ENCODE measurements around the gene NEB. TPM values are rescaled to one million over a fixed set of nuclear protein-coding genes. Genes with fewer than 3 reads are reported as not detected.
"Not testable (repeated sequence)": the region's sequence is repeated elsewhere in the genome, so short reads cannot be mapped to it uniquely, and the experiment has no call there.

The NEB gene
- total RNA-seq, 1 donor from 2014 or later: 140 TPM

DNA sequence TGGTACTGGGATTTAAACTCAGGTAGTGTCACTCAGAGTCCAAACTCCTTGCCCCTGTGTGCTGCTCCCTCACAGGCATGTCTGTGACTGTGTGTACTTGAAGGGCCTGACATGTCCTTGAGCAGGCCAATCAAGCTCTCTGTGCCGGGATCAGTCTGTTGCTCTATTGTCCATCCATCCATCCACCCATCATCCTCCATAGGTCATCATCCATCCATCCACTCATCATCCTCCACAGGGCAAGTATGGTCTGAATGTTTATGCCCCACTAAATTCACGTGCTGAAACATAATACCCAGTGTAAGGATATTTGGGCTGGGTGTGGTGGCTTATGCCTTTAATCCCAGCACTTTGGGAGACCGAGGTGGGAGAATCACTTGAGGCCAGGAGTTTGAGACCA lies 24.5 kb upstream of the NEB start:
- no peak for DNase-seq (ENCODE audit: low spot score)

GRCh38 chr2:151757861-151758260 lies 23.6 kb upstream of the NEB start:
- DNase-seq (ENCODE audit: low spot score): no peak

DNA sequence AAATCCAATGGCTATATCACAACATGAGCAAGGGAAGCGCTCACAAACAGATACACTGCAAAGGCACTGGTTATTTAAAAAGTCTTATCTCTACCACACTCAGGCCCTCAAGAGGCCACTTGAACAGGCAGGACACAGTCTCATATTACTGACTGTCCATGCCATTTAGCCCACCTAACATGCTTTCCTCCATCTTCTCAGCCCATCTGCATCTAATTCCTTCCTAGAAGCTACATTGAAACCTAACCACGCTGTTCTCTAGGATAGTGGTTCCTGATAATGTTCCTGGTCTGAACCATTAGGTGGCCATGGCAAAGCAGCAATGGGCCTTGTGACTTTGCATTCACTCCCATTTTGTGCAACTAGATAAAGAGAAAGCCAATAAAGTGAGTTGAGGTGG lies 22.5 kb upstream of the NEB start:
- DNase-seq (ENCODE audit: low spot score): no peak

- DNase-seq (ENCODE audit: low spot score): no peak
Observed at GRCh38 chr2:151754253-151754897, 20.1 kb upstream of the NEB start.

- DNase-seq (ENCODE audit: low spot score): no peak
Observed at GRCh38 chr2:151753540-151753939, 19.3 kb upstream of the NEB start.

GRCh38 chr2:151745261-151745660 lies 11.0 kb upstream of the NEB start:
- not testable (repeated sequence) for DNase-seq (ENCODE audit: low spot score)

DNA sequence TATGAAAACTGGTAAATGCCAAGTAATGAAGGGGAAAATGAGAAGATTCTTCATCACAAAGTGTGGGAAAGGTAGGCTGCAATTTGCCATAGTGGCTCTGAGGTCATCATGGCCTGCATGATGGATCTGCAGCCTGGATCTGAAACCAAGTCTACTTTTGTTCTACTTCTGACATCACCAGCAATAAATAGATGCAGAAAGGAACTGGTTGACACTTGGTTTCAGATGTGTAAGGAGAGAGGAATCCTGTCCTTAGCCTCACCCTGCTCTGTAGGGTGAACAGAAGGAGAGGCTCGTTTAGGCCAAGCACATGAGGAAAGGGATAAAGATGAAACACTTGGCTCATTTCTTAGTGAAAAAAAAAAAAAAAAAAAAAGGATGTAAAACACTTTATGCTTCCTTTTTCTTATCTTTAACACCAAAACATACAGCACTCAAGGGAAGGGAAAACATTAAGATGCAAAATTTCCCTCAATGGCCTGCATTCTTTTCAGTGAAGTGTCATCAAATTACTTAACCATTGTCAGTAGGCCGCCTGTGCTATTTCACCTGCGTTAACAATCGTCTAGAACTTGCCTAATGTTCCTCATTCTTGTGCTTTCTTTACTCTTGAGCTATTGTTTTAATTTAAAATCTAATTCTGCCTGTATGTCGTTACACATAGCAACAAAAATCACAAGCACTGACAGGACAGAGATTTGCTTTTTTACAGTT lies 3.9 kb downstream of the NEB start:
- DNase-seq (ENCODE audit: low spot score): no peak

- DNase-seq (ENCODE audit: low spot score): no peak
Observed at GRCh38 chr2:151729837-151730236, 4.4 kb downstream of the NEB start.

DNA sequence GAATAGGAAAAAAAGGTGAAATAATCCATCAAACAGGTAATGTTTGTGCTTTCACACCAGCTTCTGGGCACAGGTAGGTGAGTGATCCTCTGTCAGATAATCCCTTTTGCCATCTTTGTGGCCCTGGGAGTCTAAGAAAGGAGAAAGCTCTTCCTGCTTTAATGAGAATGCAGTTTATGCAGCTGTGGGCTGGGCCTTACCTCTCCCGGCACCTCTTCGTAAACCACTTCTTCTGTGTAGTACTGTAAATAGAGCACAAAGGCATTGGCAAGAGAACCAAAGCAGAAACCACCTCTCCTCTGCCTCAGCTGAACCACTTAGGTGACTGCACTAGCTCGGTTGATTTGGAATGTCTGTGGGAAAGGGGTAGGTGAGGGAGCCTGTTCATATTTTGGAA lies 4.9 kb downstream of the NEB start:
- no peak for DNase-seq (ENCODE audit: low spot score)

GRCh38 chr2:151728804-151729414 lies 5.4 kb downstream of the NEB start:
- DNase-seq (ENCODE audit: low spot score): no peak

- DNase-seq (ENCODE audit: low spot score): no peak
Observed at GRCh38 chr2:151727593-151728552, 6.4 kb downstream of the NEB start.

- no peak for DNase-seq (ENCODE audit: low spot score)
Observed at GRCh38 chr2:151721161-151721560, 13.1 kb downstream of the NEB start.

GRCh38 chr2:151720521-151720920 lies 13.8 kb downstream of the NEB start:
- no peak for DNase-seq (ENCODE audit: low spot score)

- no peak for DNase-seq (ENCODE audit: low spot score)
Observed at GRCh38 chr2:151718796-151719195, 15.5 kb downstream of the NEB start.

- DNase-seq (ENCODE audit: low spot score): no peak
Observed at GRCh38 chr2:151718247-151718646, 16.0 kb downstream of the NEB start.

- no peak for DNase-seq (ENCODE audit: low spot score)
Observed at GRCh38 chr2:151716721-151717120, 17.6 kb downstream of the NEB start.

GRCh38 chr2:151713291-151713903 lies 20.9 kb downstream of the NEB start:
- no peak for DNase-seq (ENCODE audit: low spot score)

DNA sequence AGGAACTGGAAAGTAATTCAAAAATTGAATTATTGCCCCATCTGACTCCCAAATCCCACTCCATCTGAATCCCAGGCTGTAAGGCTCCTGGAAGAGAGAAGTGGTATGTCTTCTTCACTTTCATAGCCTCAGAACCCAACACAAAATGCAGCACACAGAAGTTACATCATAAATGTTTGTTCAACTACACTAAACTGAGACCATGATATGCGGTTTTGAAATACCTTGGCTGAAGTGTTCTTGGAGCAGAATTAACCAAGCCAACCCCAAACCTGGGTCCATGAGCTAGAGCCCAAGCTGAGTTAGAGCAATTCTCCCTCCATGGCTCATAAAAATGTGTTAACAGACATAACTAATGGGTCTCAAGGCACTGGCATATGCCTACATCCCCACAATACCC lies 23.3 kb downstream of the NEB start:
- no peak for DNase-seq (ENCODE audit: low spot score)

DNA sequence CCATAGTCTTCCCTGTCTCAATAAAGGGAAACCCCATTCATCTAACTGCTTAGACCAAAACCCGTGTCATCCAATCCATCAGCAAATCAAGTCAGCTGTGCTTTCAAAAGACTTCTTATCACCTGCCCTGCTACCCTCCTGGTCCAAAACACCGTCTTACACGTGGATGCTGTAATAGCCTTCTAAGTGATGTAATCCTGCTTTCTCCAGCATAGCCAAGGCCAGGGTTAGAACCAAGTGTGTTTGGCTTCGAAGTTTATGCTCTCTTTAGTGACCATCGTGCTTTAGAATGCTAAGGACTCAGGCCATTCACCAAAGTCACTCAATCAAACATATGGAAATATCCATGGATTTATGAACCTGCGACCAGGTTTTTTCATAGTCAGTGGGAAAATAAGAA lies 25.5 kb downstream of the NEB start:
- no peak for DNase-seq (ENCODE audit: low spot score)

DNA sequence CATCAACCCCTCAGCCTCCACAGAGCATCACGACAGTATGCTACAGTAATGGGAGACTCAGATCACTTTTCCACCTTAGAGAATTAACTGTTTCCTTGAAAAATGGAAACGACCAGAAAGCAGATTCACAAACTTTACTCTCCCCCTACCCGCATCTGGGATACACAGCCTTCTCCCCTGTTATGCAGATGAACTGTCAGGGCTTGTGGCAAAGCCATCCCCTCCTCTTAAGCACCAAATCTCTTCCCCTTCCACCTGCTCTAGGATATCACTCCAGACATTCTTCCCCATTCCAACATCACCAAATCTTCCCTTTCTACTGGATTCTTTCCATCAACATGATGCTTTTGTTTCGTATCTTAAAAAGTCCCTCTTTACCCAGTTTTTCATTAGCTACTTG lies 26.4 kb downstream of the NEB start:
- DNase-seq (ENCODE audit: low spot score): no peak

DNA sequence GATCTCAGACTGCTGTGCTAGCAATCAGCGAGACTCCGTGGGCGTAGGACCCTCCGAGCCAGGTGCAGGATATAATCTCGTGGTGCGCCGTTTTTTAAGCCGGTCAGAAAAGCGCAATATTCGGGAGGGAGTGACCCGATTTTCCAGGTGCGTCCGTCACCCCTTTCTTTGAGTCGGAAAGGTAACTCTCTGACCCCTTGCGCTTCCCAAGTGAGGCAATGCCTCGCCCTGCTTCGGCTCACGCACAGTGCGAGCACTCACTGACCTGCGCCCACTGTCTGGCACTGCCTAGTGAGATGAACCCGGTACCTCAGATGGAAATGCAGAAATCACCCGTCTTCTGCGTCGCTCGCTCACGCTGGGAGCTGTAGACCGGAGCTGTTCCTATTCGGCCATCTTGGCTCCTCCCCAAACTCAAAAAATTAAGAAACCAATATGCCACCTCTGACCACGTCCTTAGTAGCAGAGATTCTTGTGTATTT lies 29.8 kb downstream of the NEB start:
- not testable (repeated sequence) for DNase-seq (ENCODE audit: low spot score)
